HepG2 (cell line): ENCODE measurements around the gene ZNF217. TPM values are rescaled to one million over a fixed set of nuclear protein-coding genes. Genes with fewer than 3 reads are reported as not detected.

Source experiments
- AGO2 ChIP-seq: fragments of 200-400 bp; formaldehyde crosslinking; optimal IDR thresholded peaks from 2 replicates; pipeline ENCODE3; 2017; ENCODE audit warnings: mild to moderate bottlenecking, low read depth, low read length, moderate library complexity
- ARHGAP35 ChIP-seq: sonication (generic); formaldehyde crosslinking; IDR thresholded peaks from 2 replicates; pipeline ENCODE4 v1.9.0; 2022; ENCODE audit warnings: mild to moderate bottlenecking, inconsistent platforms, moderate library complexity, missing genetic modification reagents, borderline replicate concordance
- ELF1 ChIP-seq: sonication (generic); formaldehyde crosslinking; IDR thresholded peaks from 2 replicates; pipeline ENCODE4 v1.4.0; 2020; ENCODE audit warnings: missing genetic modification reagents
- IRX3 ChIP-seq: sonication (generic); formaldehyde crosslinking; IDR thresholded peaks from 2 replicates; pipeline ENCODE4 v1.8.1; 2023; ENCODE audit warnings: mild to moderate bottlenecking, low read depth, missing genetic modification reagents, borderline replicate concordance
- NCOA2 ChIP-seq: sonication (generic); formaldehyde crosslinking; IDR thresholded peaks from 2 replicates; pipeline ENCODE4 v1.8.0; 2022; ENCODE audit warnings: inconsistent platforms
- PAF1 ChIP-seq: IDR thresholded peaks from 2 replicates; pipeline ENCODE4 v1.6.1; 2016; ENCODE audit warnings: missing genetic modification reagents, missing compliant biosample characterization
- PBX3 ChIP-seq: sonication (generic); formaldehyde crosslinking; IDR thresholded peaks from 2 replicates; pipeline ENCODE4 v1.8.1; 2023; ENCODE audit warnings: missing genetic modification reagents, inconsistent platforms, borderline replicate concordance
- SMARCE1 ChIP-seq: fragments of 450-650 bp; IDR thresholded peaks from 2 replicates; pipeline ENCODE4 v1.6.1; 2017; ENCODE audit warnings: borderline replicate concordance
- SNRNP70 ChIP-seq: fragments of 200-400 bp; formaldehyde crosslinking; IDR thresholded peaks from 2 replicates; pipeline ENCODE4 v1.6.1; 2017; ENCODE audit warnings: mild to moderate bottlenecking, low read depth, low read length, moderate library complexity
- TOPORS ChIP-seq: sonication (generic); formaldehyde crosslinking; IDR thresholded peaks from 2 replicates; pipeline ENCODE4 v1.8.0; 2023; ENCODE audit warnings: mild to moderate bottlenecking, missing genetic modification reagents
- ZBTB14 ChIP-seq: sonication (generic); formaldehyde crosslinking; IDR thresholded peaks from 2 replicates; pipeline ENCODE4 v1.4.0; 2020; ENCODE audit warnings: missing genetic modification reagents
- ZNF101 ChIP-seq: sonication (generic); formaldehyde crosslinking; IDR thresholded peaks from 2 replicates; pipeline ENCODE4 v1.4.0; 2020; ENCODE audit warnings: mild to moderate bottlenecking, low read depth, missing genetic modification reagents, borderline replicate concordance
- ZNF136 ChIP-seq: sonication (generic); formaldehyde crosslinking; IDR thresholded peaks from 2 replicates; pipeline ENCODE4 v1.8.1; 2022; ENCODE audit warnings: low read depth, mild to moderate bottlenecking, moderate library complexity, missing genetic modification reagents
- ZNF33B ChIP-seq: sonication (generic); formaldehyde crosslinking; IDR thresholded peaks from 2 replicates; pipeline ENCODE4 v1.5.1; 2020; ENCODE audit warnings: mild to moderate bottlenecking, missing genetic modification reagents
- ZNF367 ChIP-seq: sonication (generic); formaldehyde crosslinking; IDR thresholded peaks from 2 replicates; pipeline ENCODE4 v1.4.0; 2020; ENCODE audit warnings: missing genetic modification reagents, borderline replicate concordance
- ZSCAN25 ChIP-seq: sonication (generic); formaldehyde crosslinking; IDR thresholded peaks from 2 replicates; pipeline ENCODE4 v1.8.0; 2022; ENCODE audit warnings: mild to moderate bottlenecking, missing genetic modification reagents
- polyA plus RNA-seq, 8 experiments: library from polyadenylated mRNA; depleted of rRNA in 3 of 8; stranded (reverse) in 7 of 8; unstranded in 1 of 8; fragments of >200 nt; fragmentation: Illumina TruSeq in 4 of 8; extraction: Trizol in 4 of 8; gene quantifications; 2 replicates each; pipeline versions ENCODE4 v1.2.1 to v1.2.3, GENCODE V29; 2011 to 2016; ENCODE audit warnings: low read depth in 4 of 8, missing spikeins in 1 of 8, mixed read lengths in 1 of 8; ENCODE audit not compliant: insufficient read depth in 1 of 8
- total RNA-seq, 5 experiments: library from RNA; depleted of rRNA; stranded (reverse); fragments of >200 nt; fragmentation: Illumina TruSeq; extraction: Trizol; gene quantifications; 2 replicates each; pipeline ENCODE4 v1.2.3, GENCODE V29; 2016; ENCODE audit warnings: low read depth in 1 of 5
- TF ChIP-seq, protein P1 (sequence below): IDR thresholded peaks from 2 replicates; pipeline ENCODE4 v1.6.1; 2016; ENCODE audit warnings: mild to moderate bottlenecking
- TF ChIP-seq, protein P2 (sequence below): sonication (generic); formaldehyde crosslinking; IDR thresholded peaks from 2 replicates; pipeline ENCODE4 v1.4.0; 2020; ENCODE audit warnings: missing genetic modification reagents, borderline replicate concordance
- TF ChIP-seq, protein P3 (sequence below): sonication (generic); formaldehyde crosslinking; IDR thresholded peaks from 2 replicates; pipeline ENCODE4 v1.5.0; 2020; ENCODE audit warnings: missing genetic modification reagents, mild to moderate bottlenecking, borderline replicate concordance
- TF ChIP-seq, protein P4 (sequence below), 2 experiments: sonication (generic) in 1 of 2; formaldehyde crosslinking in 1 of 2; IDR thresholded peaks; 2 replicates each; pipeline versions ENCODE4 v1.4.0 to v1.6.1; 2018 to 2020; ENCODE audit warnings: missing genetic modification reagents in 2 of 2, borderline replicate concordance in 1 of 2, low read depth in 1 of 2, mild to moderate bottlenecking in 1 of 2, missing biosample characterization in 1 of 2

The ZNF217 gene
- total and polyA plus RNA-seq, 2 of the 13 experiments (the other 11 are each of a cell fraction or from before 2014, with no cell fraction given): 22.3 to 29.8 TPM

- TF ChIP-seq ELF1 (CRISPR knock-in tag) (no peak), ZSCAN25 (CRISPR knock-in tag) (0 out of 2 replicates have a peak, but pooled peaks have one; percentile 33), ARHGAP35 (CRISPR knock-in tag) (no peak), SNRNP70 (no peak), PBX3 (CRISPR knock-in tag) (no peak; the same call in 1 of the 2 replicates), PAF1 (CRISPR knock-in tag) (peak; percentile 79; the same call in 1 of the 2 replicates), AGO2 (peak; percentile 99), ZBTB14 (CRISPR knock-in tag) (no peak; the same call in 1 of the 2 replicates), ZNF33B (CRISPR knock-in tag) (no peak), ZNF101 (no peak), ZNF136 (CRISPR knock-in tag) (no peak), SMARCE1 (no peak), ZNF367 (CRISPR knock-in tag) (no peak), TOPORS (CRISPR knock-in tag) (no peak), NCOA2 (0 out of 2 replicates have a peak, but pooled peaks have one; percentile 5), IRX3 (CRISPR knock-in tag) (no peak; the same call in 1 of the 2 replicates)
- TF ChIP-seq, protein P1, sequence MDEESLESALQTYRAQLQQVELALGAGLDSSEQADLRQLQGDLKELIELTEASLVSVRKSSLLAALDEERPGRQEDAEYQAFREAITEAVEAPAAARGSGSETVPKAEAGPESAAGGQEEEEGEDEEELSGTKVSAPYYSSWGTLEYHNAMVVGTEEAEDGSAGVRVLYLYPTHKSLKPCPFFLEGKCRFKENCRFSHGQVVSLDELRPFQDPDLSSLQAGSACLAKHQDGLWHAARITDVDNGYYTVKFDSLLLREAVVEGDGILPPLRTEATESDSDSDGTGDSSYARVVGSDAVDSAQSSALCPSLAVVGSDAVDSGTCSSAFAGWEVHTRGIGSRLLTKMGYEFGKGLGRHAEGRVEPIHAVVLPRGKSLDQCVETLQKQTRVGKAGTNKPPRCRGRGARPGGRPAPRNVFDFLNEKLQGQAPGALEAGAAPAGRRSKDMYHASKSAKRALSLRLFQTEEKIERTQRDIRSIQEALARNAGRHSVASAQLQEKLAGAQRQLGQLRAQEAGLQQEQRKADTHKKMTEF (CRISPR knock-in tag): no peak; the same call in 1 of the 2 replicates
- TF ChIP-seq, protein P2, sequence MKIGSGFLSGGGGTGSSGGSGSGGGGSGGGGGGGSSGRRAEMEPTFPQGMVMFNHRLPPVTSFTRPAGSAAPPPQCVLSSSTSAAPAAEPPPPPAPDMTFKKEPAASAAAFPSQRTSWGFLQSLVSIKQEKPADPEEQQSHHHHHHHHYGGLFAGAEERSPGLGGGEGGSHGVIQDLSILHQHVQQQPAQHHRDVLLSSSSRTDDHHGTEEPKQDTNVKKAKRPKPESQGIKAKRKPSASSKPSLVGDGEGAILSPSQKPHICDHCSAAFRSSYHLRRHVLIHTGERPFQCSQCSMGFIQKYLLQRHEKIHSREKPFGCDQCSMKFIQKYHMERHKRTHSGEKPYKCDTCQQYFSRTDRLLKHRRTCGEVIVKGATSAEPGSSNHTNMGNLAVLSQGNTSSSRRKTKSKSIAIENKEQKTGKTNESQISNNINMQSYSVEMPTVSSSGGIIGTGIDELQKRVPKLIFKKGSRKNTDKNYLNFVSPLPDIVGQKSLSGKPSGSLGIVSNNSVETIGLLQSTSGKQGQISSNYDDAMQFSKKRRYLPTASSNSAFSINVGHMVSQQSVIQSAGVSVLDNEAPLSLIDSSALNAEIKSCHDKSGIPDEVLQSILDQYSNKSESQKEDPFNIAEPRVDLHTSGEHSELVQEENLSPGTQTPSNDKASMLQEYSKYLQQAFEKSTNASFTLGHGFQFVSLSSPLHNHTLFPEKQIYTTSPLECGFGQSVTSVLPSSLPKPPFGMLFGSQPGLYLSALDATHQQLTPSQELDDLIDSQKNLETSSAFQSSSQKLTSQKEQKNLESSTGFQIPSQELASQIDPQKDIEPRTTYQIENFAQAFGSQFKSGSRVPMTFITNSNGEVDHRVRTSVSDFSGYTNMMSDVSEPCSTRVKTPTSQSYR (CRISPR knock-in tag): no peak
- TF ChIP-seq, protein P3, sequence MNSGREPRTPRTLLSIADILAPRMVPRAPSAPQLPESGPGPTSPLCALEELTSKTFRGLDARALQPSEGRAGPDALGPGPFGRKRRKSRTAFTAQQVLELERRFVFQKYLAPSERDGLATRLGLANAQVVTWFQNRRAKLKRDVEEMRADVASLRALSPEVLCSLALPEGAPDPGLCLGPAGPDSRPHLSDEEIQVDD (CRISPR knock-in tag): 0 out of 2 replicates have a peak, but pooled peaks have one; percentile 17
- TF ChIP-seq, protein P4, sequence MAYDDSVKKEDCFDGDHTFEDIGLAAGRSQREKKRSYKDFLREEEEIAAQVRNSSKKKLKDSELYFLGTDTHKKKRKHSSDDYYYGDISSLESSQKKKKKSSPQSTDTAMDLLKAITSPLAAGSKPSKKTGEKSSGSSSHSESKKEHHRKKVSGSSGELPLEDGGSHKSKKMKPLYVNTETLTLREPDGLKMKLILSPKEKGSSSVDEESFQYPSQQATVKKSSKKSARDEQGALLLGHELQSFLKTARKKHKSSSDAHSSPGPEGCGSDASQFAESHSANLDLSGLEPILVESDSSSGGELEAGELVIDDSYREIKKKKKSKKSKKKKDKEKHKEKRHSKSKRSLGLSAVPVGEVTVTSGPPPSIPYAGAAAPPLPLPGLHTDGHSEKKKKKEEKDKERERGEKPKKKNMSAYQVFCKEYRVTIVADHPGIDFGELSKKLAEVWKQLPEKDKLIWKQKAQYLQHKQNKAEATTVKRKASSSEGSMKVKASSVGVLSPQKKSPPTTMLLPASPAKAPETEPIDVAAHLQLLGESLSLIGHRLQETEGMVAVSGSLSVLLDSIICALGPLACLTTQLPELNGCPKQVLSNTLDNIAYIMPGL (CRISPR knock-in tag; IDR thresholded peaks at IDR 0.05; ENCODE audit: borderline replicate concordance in 1 of 2, low read depth in 1 of 2): peak in 1 of 2 experiments; percentile 66; a peak in 2 of 4 replicates
Observed at GRCh38 chr20:53592992-53593465, 610 bp downstream of the ZNF217 start (continued).
